ENCODE data around the gene RB1. TPM values are rescaled to one million over a fixed set of nuclear protein-coding genes. Genes with fewer than 3 reads are reported as not detected.

Gene RB1
- total and polyA plus RNA-seq, 2 experiments from 2014 or later: 25.5 to 31.0 TPM

GRCh38 chr13:48506092-48506701, 202.6 kb downstream of the RB1 start:
- Histone ChIP-seq H3K9me3 (ENCODE audit: low read depth) (no peaks in the 10 kb centered on the region), H3K36me3 (ENCODE audit: low read depth) (no peaks in the 10 kb centered on the region), H3K4me1 (ENCODE audit: insufficient read depth) (peaks cover 1% of the 10 kb centered on the region), H3K4me3 (no peak overlapping the region), H4K20me1 (ENCODE audit: insufficient read depth) (no peaks in the 10 kb centered on the region), H3K4me2 (ENCODE audit: unreplicated experiment) (no peak overlapping the region), H2AFZ (no peak overlapping the region), H3K27me3 (replicated peaks; ENCODE audit: insufficient read depth) (no peaks in the 10 kb centered on the region), H3K27ac (no peak overlapping the region), H3K9me2 (ENCODE audit: insufficient read depth) (no peaks in the 10 kb centered on the region), H3K9ac (no peak overlapping the region), H3K79me2 (ENCODE audit: insufficient read depth) (no peaks in the 10 kb centered on the region), H3F3A (ENCODE audit: insufficient read depth) (peaks cover 11% of the 10 kb centered on the region)
- in situ Hi-C loops (cut with MboI): no loop called here
- TF ChIP-seq EZH2phosphoT487 (IDR thresholded peaks at IDR 0.05; ENCODE audit: insufficient read depth, low read depth): no peak
- TF ChIP-seq EZH2 (IDR thresholded peaks at IDR 0.05; ENCODE audit: insufficient read depth, poor library complexity, severe bottlenecking): no peak
- no peak for DNase-seq
- 97 to 98% methylated on average over 14 of the region's 14 CpGs for WGBS, 2 experiments (ENCODE audit: low coverage in 1 of 2, low lambda C conversion rate in 2 of 2, missing lambda C conversion rate in 2 of 2)

GRCh38 chr13:48507021-48507420, 203.5 kb downstream of the RB1 start:
- Histone ChIP-seq H2AFZ (no peak overlapping the region), H3K9me2 (ENCODE audit: insufficient read depth) (no peaks in the 10 kb centered on the region), H3K4me2 (ENCODE audit: unreplicated experiment) (no peak overlapping the region), H3F3A (ENCODE audit: insufficient read depth) (peaks cover 3% of the 10 kb centered on the region; the same call in 1 of the 2 replicates), H3K36me3 (ENCODE audit: low read depth) (no peaks in the 10 kb centered on the region), H3K4me3 (no peak overlapping the region), H4K20me1 (ENCODE audit: insufficient read depth) (no peaks in the 10 kb centered on the region), H3K9me3 (ENCODE audit: low read depth) (no peaks in the 10 kb centered on the region), H3K4me1 (ENCODE audit: insufficient read depth) (no peaks in the 10 kb centered on the region), H3K27me3 (replicated peaks; ENCODE audit: insufficient read depth) (no peaks in the 10 kb centered on the region), H3K9ac (no peak overlapping the region), H3K79me2 (ENCODE audit: insufficient read depth) (no peaks in the 10 kb centered on the region), H3K27ac (no peak overlapping the region)
- TF ChIP-seq EZH2 (IDR thresholded peaks at IDR 0.05; ENCODE audit: insufficient read depth, poor library complexity, severe bottlenecking) (no peak), EZH2phosphoT487 (IDR thresholded peaks at IDR 0.05; ENCODE audit: insufficient read depth, low read depth) (no peak)
- WGBS, 2 experiments (ENCODE audit: low coverage in 1 of 2, low lambda C conversion rate in 2 of 2, missing lambda C conversion rate in 2 of 2): 95 to 97% methylated on average over 10 of the region's 10 CpGs
- no peak for DNase-seq
- in situ Hi-C loops (cut with MboI): no loop called here

DNA sequence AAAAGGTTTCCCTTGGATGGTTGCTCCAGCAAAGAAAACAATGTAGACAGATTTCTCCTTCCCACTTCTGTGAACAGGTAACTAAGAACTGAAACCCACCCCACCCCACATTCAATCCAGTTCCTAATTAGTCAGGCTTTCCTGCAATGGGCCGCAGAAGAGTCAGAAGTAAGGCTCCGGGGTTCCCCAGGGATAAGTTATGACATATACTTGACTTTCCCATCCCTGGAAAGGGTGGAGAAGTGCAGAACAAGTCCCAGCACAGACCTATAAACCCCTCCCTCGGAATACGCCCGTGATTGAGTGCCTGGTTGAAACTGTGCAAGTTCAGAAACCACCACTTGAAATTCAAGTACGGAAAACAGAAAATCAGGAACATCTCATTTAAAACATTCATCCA, 204.5 kb downstream of the RB1 start:
- Histone ChIP-seq H3K9me2 (ENCODE audit: insufficient read depth) (no peaks in the 10 kb centered on the region), H3K36me3 (ENCODE audit: low read depth) (no peaks in the 10 kb centered on the region), H3K4me1 (ENCODE audit: insufficient read depth) (no peaks in the 10 kb centered on the region), H3K4me2 (ENCODE audit: unreplicated experiment) (no peak overlapping the region), H4K20me1 (ENCODE audit: insufficient read depth) (no peaks in the 10 kb centered on the region), H3K4me3 (no peak overlapping the region), H3F3A (ENCODE audit: insufficient read depth) (no peaks in the 10 kb centered on the region), H3K9me3 (ENCODE audit: low read depth) (no peaks in the 10 kb centered on the region), H3K79me2 (ENCODE audit: insufficient read depth) (no peaks in the 10 kb centered on the region), H2AFZ (no peak overlapping the region), H3K27ac (no peak overlapping the region), H3K9ac (no peak overlapping the region), H3K27me3 (replicated peaks; ENCODE audit: insufficient read depth) (no peaks in the 10 kb centered on the region)
- WGBS, 2 experiments (ENCODE audit: low coverage in 1 of 2, low lambda C conversion rate in 2 of 2, missing lambda C conversion rate in 2 of 2): 95 to 96% methylated on average over 6 of the region's 6 CpGs
- no peak for TF ChIP-seq EZH2 (IDR thresholded peaks at IDR 0.05; ENCODE audit: insufficient read depth, poor library complexity, severe bottlenecking)
- no peak for TF ChIP-seq EZH2phosphoT487 (IDR thresholded peaks at IDR 0.05; ENCODE audit: insufficient read depth, low read depth)
- in situ Hi-C loops (cut with MboI): no loop called here
- DNase-seq: no peak

DNA sequence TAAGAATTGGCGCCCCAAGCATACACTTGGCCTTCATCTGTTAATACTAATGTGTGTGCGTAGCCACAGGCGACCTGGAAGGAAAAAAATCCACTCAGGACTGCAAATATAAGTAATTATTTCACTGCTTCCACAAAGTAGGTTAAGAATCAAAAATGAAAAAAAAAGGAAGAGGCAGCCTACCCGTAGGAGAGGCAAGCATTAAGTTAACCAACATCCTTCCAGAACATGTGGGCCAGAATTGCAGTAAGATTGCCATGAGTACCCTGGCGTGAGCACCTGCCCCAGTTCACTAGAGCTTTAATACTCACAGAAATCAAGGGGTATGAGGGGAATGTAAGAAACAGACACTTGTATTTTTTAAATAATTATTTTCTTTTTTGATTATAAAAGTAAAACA, 207.1 kb downstream of the RB1 start:
- H3K4me2 ChIP-seq (ENCODE audit: unreplicated experiment): no peak overlapping the region
- no peak overlapping the region for H3K27ac ChIP-seq
- H3K9ac ChIP-seq: no peak overlapping the region
- TF ChIP-seq EZH2phosphoT487 (IDR thresholded peaks at IDR 0.05; ENCODE audit: insufficient read depth, low read depth) (no peak), EZH2 (IDR thresholded peaks at IDR 0.05; ENCODE audit: insufficient read depth, poor library complexity, severe bottlenecking) (no peak)
- no peaks in the 10 kb centered on the region for H3K4me1 ChIP-seq (ENCODE audit: insufficient read depth)
- in situ Hi-C loops (cut with MboI): no loop called here
- no peak for DNase-seq
- H3F3A ChIP-seq (ENCODE audit: insufficient read depth): no peaks in the 10 kb centered on the region
- no peak overlapping the region for H2AFZ ChIP-seq
- no peaks in the 10 kb centered on the region for H3K79me2 ChIP-seq (ENCODE audit: insufficient read depth)
- no peak overlapping the region for H3K4me3 ChIP-seq
- H3K9me3 ChIP-seq (ENCODE audit: low read depth): no peaks in the 10 kb centered on the region
- no peaks in the 10 kb centered on the region for H3K27me3 ChIP-seq (replicated peaks; ENCODE audit: insufficient read depth)
- H3K36me3 ChIP-seq (ENCODE audit: low read depth): no peaks in the 10 kb centered on the region
- no peaks in the 10 kb centered on the region for H3K9me2 ChIP-seq (ENCODE audit: insufficient read depth)
- no peaks in the 10 kb centered on the region for H4K20me1 ChIP-seq (ENCODE audit: insufficient read depth)
- 87 to 88% methylated on average over 5 of the region's 5 CpGs for WGBS, 2 experiments (ENCODE audit: low coverage in 1 of 2, low lambda C conversion rate in 2 of 2, missing lambda C conversion rate in 2 of 2)
